HG03103 (cell line): ENCODE results near the gene CUBN.

Experiments
- ATAC-seq: cut with Tn5 transposase; IDR thresholded peaks from one replicate; pipeline ENCODE4 v1.9.1; 2021; ENCODE audit warnings: low read depth; ENCODE audit not compliant: unreplicated experiment

CUBN gene

GRCh38 chr10:17075533-17076359, 53.9 kb downstream of the CUBN start:
- no peak for ATAC-seq

- ATAC-seq = no peak
Observed at GRCh38 chr10:17074541-17074847, 55.1 kb downstream of the CUBN start.

DNA sequence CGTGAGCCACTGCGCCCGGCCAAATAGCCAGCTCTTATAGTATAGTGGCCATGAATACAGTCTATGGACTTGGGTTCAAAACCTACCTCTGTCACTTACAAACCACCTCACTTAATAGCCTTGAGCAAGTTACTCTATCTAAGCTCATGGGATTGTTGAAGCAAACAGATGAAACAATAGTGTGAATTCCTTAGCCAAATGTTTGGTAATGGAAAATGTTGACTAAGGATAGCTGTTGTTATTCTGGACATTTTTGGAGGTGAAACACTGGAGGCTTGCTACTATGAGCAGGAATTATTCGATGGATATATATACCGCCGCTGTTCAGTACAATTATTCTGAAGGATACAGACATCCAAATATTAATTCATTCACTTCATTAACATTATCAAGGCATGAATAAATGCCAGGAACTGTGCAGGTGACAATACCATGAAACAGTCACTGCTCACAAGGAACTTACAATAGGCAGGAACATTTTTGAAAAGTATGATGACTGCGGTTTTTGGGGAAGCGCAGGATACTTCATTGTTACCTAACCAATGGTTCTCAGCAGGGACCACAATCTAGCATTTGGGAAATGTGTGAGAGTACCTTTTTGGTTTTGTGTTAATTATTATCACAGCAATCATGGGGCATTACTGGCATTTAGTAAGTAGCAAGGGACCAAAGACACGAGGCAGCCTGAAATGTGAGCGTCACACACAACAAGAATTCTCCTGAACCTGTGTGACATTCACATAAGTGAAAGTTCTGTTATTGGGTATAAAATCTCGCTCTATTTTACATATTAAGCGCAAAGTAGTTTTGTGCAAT, 55.7 kb downstream of the CUBN start:
- no peak for ATAC-seq

GRCh38 chr10:17068953-17069352, 60.7 kb downstream of the CUBN start:
- ATAC-seq = no peak

DNA sequence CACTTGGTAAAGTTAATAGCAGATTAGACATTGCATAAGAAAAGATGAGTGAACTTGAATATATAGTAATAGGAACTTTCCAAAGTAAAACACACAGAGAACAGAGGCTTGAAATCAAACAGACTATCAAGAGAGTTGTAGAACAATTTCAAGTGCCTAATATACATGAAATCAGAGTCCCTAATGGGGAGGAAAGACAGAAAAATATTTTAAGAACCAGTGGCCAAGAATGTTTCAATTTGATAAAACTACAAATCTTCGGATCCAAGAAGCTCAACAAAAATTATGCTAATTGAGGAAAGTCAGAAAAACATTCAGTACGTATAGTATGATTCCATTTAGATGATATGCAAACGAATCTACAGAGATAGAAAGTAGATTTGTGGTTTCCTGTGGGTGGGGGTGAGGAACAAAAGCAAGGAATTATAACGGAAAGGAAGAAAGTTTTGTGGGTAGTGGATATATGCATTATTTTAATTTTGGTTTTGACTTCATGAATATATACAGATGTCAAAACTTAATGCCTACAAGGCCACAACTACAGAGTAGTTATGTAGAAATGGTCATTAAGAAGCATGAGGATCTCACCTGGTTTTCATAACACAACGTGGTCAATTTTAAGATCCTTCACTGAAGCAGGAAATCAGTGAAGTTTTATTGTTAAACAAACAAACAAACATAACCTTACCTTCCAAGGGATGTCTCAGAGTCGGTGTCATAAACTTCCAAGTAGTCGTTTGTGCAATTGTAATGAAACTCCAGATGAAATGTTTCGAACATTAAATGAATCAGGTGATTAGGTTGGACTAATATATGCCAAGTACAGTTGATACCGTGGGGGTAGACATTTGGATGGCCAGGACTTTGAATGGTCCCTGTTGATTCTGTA, 62.0 kb downstream of the CUBN start:
- no peak for ATAC-seq

- no peak for ATAC-seq
Observed at GRCh38 chr10:17066807-17067206, 62.8 kb downstream of the CUBN start.

DNA sequence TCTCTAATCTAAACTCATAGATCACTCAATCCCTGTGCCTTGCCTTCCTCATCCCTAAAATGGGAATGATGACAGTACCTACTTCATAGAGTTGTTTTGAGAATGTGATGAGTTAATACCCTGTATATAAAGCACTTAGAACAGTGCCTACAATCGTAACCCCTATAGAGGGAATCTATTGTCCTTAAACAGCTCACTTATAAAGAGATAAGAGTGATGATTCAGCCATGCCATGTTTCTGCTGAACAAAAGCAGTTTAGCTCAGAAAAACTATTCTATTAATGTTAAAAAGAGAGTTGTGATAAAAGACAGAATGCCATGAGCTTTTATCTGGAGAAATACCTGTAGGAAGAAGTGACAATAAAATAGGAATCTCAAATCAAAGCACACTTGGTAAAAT, 63.6 kb downstream of the CUBN start:
- no peak for ATAC-seq

DNA sequence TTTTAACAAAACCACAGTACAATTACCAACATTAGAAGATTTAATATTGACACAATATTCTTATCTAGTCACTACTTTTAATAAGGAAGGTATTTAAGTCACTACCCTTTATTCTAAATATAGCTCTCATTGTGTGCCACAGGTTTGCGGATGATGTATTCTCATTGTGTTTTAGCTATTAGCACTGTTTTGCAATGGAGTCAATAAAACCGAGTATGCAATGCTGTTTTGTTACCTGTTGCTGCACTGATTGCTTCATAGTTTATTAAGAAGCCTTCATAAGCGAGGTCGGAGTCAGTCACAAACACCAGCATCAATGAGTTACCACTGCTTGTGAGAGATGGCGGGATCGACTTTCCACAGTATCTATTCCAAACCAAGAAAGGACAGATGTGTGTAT, 64.3 kb downstream of the CUBN start:
- ATAC-seq = no peak

- ATAC-seq = no peak
Observed at GRCh38 chr10:17064435-17064834, 65.2 kb downstream of the CUBN start.

DNA sequence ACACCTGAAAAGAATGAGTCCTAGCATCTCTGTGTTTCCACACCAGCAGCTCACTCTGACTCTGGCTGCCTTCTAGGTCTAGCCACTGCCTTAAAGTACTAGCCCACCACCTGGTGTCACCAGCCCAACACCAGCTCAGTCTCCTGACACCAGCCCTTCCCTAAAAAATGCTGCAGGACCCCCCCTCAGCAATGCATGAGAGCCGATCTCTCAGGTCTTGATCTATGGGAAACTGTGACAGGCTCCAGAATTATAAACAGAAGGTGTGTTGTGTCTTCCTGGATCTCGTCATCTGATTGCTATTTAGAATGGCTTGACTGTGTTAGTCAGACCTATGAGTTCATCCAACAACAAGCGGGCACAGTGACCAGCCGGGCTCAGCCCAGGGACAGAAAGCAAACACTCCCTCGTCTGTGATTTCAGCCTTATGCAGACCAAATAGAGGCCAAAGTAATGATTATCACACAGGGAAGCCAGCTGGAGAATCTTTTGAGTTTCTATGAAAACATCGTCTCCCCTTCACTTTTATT, 66.6 kb downstream of the CUBN start:
- no peak for ATAC-seq

GRCh38 chr10:17062493-17062892, 67.1 kb downstream of the CUBN start:
- ATAC-seq = no peak

GRCh38 chr10:17062009-17062408, 67.6 kb downstream of the CUBN start:
- no peak for ATAC-seq

GRCh38 chr10:17061418-17061817, 68.2 kb downstream of the CUBN start:
- ATAC-seq = no peak

GRCh38 chr10:17060289-17060688, 69.3 kb downstream of the CUBN start:
- ATAC-seq = no peak

DNA sequence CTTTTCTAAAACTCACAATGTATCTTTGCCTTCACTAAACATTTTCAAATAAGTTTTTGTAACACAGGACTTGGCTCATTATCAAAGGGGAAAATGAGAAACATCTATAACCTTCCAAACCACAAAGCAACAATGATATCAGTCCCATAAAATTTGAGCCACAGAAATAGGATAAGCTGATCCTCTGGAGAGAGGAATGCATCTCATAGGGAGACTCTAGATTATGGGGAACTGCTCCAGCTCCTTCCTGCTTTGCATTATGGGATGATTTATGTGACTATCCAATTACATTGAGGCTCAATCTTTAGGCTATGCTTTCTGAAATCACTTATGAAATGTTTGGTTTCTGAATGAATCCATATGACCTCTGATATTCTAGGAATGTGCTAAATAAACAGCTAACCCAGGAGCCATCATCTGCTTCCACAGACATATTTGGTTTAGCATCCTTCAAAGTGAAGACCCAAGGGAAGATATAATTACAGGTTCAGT, 70.4 kb downstream of the CUBN start:
- ATAC-seq = no peak

DNA sequence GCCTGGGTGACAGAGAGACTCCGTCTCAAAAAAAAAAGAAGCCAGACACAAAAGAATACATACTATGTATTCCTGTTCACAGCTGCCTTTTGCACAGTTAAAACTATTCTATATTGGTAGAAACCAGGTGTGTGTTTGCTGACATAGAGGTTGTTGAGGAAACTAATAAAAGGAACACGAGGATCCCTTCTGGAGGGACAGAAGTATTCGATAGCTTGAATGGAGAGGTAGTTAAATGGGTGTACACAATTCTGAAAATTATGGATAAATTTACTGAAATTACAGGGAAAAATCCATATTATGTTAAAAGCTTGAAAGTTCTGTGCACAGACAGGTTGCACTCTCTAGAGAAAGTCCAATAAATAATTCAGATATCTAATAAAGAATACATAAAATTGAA, 71.5 kb downstream of the CUBN start:
- no peak for ATAC-seq

DNA sequence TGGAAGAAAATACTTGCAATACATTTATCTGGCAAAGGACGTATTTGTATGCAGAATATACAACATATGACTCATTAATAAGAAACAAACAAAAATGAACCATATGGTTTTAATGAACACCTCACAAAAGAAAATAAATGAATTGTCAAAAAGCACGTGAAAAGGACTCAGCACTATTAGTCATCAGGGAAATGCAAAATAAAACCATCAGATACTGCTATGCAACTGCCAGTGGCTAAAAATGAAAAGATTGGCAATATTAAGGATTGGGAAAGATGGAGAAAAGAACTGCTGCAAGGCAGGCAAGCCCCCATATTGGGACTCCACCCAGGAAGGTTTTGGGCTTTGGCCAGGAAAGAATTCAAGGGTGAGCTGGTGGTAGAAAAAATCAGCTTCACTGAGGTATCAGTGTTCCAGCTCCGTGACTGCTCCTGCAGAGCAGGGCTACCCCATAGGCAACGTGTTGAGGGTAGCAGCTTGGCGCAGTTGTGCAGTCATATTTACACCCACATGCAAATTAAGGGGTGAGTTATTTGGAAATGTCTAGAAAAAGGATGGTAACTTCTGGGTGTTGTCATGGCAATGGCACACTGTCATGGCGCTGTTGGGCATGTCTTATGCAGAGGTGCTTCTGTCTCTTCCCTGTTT, 72.7 kb downstream of the CUBN start:
- no peak for ATAC-seq

- no peak for ATAC-seq
Observed at GRCh38 chr10:17053513-17053912, 76.1 kb downstream of the CUBN start.

DNA sequence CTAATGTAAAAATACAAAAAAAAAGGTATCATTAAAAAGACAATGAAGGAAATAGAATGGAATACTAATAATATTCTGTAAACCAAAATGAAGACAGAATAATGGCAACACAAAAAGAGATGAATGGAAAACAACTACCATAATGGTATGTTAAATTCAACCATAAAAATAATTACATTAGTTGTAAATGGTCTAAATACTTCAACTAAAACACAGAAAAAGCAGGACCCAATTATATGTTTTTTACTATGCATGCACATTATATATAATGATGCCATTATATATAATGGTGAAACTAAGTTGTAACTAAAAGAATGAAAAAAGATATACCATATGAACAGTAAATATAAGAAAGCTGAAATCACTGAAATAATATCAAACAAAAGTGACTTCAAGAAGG, 76.5 kb downstream of the CUBN start:
- ATAC-seq = no peak

GRCh38 chr10:17051851-17052250, 77.8 kb downstream of the CUBN start:
- no peak for ATAC-seq
